K562 (cell line): Measurements from ENCODE around the gene CERS2. TPM values are rescaled to one million over a fixed set of nuclear protein-coding genes. Genes with fewer than 3 reads are reported as not detected.

ENCODE experiments used
- ATAC-seq: fragments of 200-7000 bp; cut with Tn5 transposase; 3 replicates; pipeline ENCODE4 v1.9.1; 2020; ENCODE audit warnings: moderate library complexity
- BruUV-seq: library from RNA; stranded (reverse); fragments of 400-500 nt; replicated peaks from 2 replicates; lab custom pipeline; 2021; lab: Mats Ljungman, UMichigan
- CTCF ChIA-PET: fragments of 300-600 bp; formaldehyde crosslinking; extraction: SDS; loops from one replicate; lab custom pipeline; 2021; ENCODE audit warnings: low intra/inter-chr PET ratio; lab: Yijun Ruan, JAX
- POLR2A ChIA-PET: fragments of 300-600, 350-650 bp; sonication (Branson Sonifier 250); formaldehyde crosslinking; extraction: SDS; loops from one replicate; lab custom pipeline; 2021; ENCODE audit warnings: antibody characterized with exemption, inconsistent platforms; lab: Yijun Ruan, JAX
- DNase-seq, 4 experiments: peaks; one replicate each; pipeline versions ENCODE4 v3.0.0 to v3.0.0-alpha.2; 2011 to 2018; ENCODE audit warnings: low spot score in 3 of 4, mixed read lengths in 3 of 4; ENCODE audit errors: extremely low read depth in 1 of 4
- FAIRE-seq: peaks from 2 replicates; lab custom pipeline; 2011; peaks lifted over from hg19 to GRCh38; lab: Jason Lieb, UNC
- H2AFZ ChIP-seq: 2 replicates; pipeline ENCODE4 v1.6.0; 2011; ENCODE audit warnings: low read depth, low read length, control low read depth, inconsistent platforms
- H3K27ac ChIP-seq: fragments of 200-600 bp; 3 replicates; pipeline ENCODE4 v1.8.0; 2011; ENCODE audit warnings: low read depth, mild to moderate bottlenecking, control low read depth, inconsistent platforms, low read length, moderate library complexity, mixed read lengths; ENCODE audit errors: extremely low read depth
- H3K27me3 ChIP-seq, 2 experiments: fragments of 300-600 bp in 1 of 2; 2 replicates in 1 of 2; 3 replicates in 1 of 2; pipeline versions ENCODE4 v1.6.0 to v1.8.0; 2011; ENCODE audit warnings: inconsistent platforms in 2 of 2, low read length in 2 of 2, mild to moderate bottlenecking in 1 of 2, mixed read lengths in 1 of 2, moderate library complexity in 1 of 2; ENCODE audit not compliant: control insufficient read depth in 2 of 2, insufficient read depth in 2 of 2
- H3K36me3 ChIP-seq: fragments of 300-600 bp; 3 replicates; pipeline ENCODE4 v1.8.0; 2011; ENCODE audit warnings: mild to moderate bottlenecking, low read length, inconsistent platforms; ENCODE audit not compliant: control insufficient read depth, insufficient read depth
- H3K4me1 ChIP-seq, 2 experiments: fragments of 200-600 bp in 1 of 2; replicated peaks in 1 of 2; 2 replicates in 1 of 2; 3 replicates in 1 of 2; pipeline versions ENCODE4 v1.5.1 to v1.8.0; 2011; ENCODE audit warnings: inconsistent platforms in 2 of 2, low read length in 2 of 2, mild to moderate bottlenecking in 1 of 2, mixed read lengths in 1 of 2, moderate library complexity in 1 of 2; ENCODE audit not compliant: control insufficient read depth in 2 of 2, insufficient read depth in 2 of 2
- H3K4me2 ChIP-seq: 2 replicates; pipeline ENCODE4 v1.6.1; 2011; ENCODE audit warnings: low read length, control low read depth, inconsistent platforms, mixed read lengths; ENCODE audit not compliant: insufficient read depth
- H3K4me3 ChIP-seq: fragments of 200-600 bp; sonication (generic), shearing (Covaris generic); 2 replicates; pipeline ENCODE4 v1.5.1; 2016; ENCODE audit warnings: control low read depth, inconsistent platforms
- H3K79me2 ChIP-seq: fragments of 200-600 bp; 3 replicates; pipeline ENCODE4 v1.8.0; 2011; ENCODE audit warnings: low read length, inconsistent platforms; ENCODE audit not compliant: control insufficient read depth, insufficient read depth
- H3K9ac ChIP-seq, 2 experiments: 2 replicates each; pipeline versions ENCODE4 v1.6.0 to v1.6.1; 2011; ENCODE audit warnings: low read depth in 2 of 2, low read length in 2 of 2, control low read depth in 1 of 2, inconsistent platforms in 1 of 2, mild to moderate bottlenecking in 1 of 2, mixed read lengths in 1 of 2; ENCODE audit not compliant: insufficient read depth in 1 of 2
- H3K9me1 ChIP-seq: one replicate; pipeline ENCODE4 v1.6.0; 2011; ENCODE audit warnings: inconsistent platforms, mild to moderate bottlenecking, low read length, moderate library complexity; ENCODE audit not compliant: control insufficient read depth, insufficient read depth
- H3K9me3 ChIP-seq: replicated peaks from 2 replicates; pipeline ENCODE4 v1.5.1; 2011; ENCODE audit warnings: low read depth, low read length, inconsistent platforms; ENCODE audit not compliant: control insufficient read depth, insufficient read depth
- H4K20me1 ChIP-seq: replicated peaks from 2 replicates; pipeline ENCODE4 v1.6.1; 2011; ENCODE audit warnings: low read length, inconsistent platforms, mixed read lengths; ENCODE audit not compliant: control insufficient read depth, insufficient read depth
- ATF3 ChIP-seq, 2 experiments: fragments of 450-650 bp in 1 of 2; sonication (generic) in 1 of 2; formaldehyde crosslinking in 1 of 2; IDR thresholded peaks in 1 of 2; conservative IDR thresholded peaks in 1 of 2; 2 replicates each; pipeline versions ENCODE4 v1.6.1 to v1.8.1; 2016 to 2023; ENCODE audit warnings: mild to moderate bottlenecking in 2 of 2, moderate library complexity in 2 of 2, inconsistent platforms in 1 of 2, missing genetic modification reagents in 1 of 2
- CBFA2T3 ChIP-seq: fragments of 450-650 bp; IDR thresholded peaks from 2 replicates; pipeline ENCODE4 v1.6.1; 2017
- CEBPB ChIP-seq: fragments of 450-650 bp; IDR thresholded peaks from 2 replicates; pipeline ENCODE4 v1.6.1; 2016; ENCODE audit warnings: missing genetic modification characterization, missing compliant biosample characterization
- CEBPG ChIP-seq, 3 experiments: fragments of 200-800 bp in 1 of 3; sonication (Bioruptor generic) in 1 of 3; sonication (generic) in 1 of 3; formaldehyde crosslinking in 1 of 3; IDR thresholded peaks in 2 of 3; conservative IDR thresholded peaks in 1 of 3; 2 replicates each; pipeline versions ENCODE4 v1.6.1 to v1.8.0; 2016 to 2022; ENCODE audit warnings: missing compliant biosample characterization in 2 of 3, missing genetic modification characterization in 2 of 3, mild to moderate bottlenecking in 1 of 3, missing genetic modification reagents in 1 of 3
- EGR1 ChIP-seq: fragments of 450-650 bp; conservative IDR thresholded peaks from 2 replicates; pipeline ENCODE4 v1.6.1; 2017; ENCODE audit warnings: mild to moderate bottlenecking
- HDAC1 ChIP-seq, 2 experiments: fragments of 450-650 bp; IDR thresholded peaks; 2 replicates each; pipeline ENCODE4 v1.6.1; 2016 to 2017; ENCODE audit warnings: inconsistent platforms in 1 of 2, mild to moderate bottlenecking in 1 of 2, moderate library complexity in 1 of 2
- JUNB ChIP-seq: fragments of 450-650 bp; formaldehyde crosslinking; conservative IDR thresholded peaks from 2 replicates; pipeline ENCODE4 v1.4.0; 2020; ENCODE audit warnings: mild to moderate bottlenecking
- KDM1A ChIP-seq, 2 experiments: fragments of 450-650 bp; IDR thresholded peaks; 2 replicates each; pipeline ENCODE4 v1.6.1; 2016; ENCODE audit warnings: mild to moderate bottlenecking in 2 of 2
- SRF ChIP-seq, 2 experiments: fragments of 250-450, 450-650 bp in 1 of 2; sonication (Bioruptor Pico) in 1 of 2; sonication (generic) in 1 of 2; formaldehyde crosslinking; IDR thresholded peaks; 2 replicates each; pipeline versions ENCODE4 v1.5.0 to v1.5.1; 2020 to 2022; ENCODE audit warnings: mild to moderate bottlenecking in 1 of 2, missing genetic modification reagents in 1 of 2
- TFAP4 ChIP-seq: sonication (generic); formaldehyde crosslinking; IDR thresholded peaks from 2 replicates; pipeline ENCODE4 v1.8.0; 2022; ENCODE audit warnings: missing genetic modification reagents, mild to moderate bottlenecking, moderate library complexity, borderline replicate concordance
- ZNF212 ChIP-seq: fragments of 450-650 bp; formaldehyde crosslinking; IDR thresholded peaks from 2 replicates; pipeline ENCODE4 v1.4.0; 2020; ENCODE audit warnings: mild to moderate bottlenecking
- ZNF347 ChIP-seq: fragments of 450-650 bp; formaldehyde crosslinking; IDR thresholded peaks from 2 replicates; pipeline ENCODE4 v1.4.0; 2020; ENCODE audit warnings: low read depth, mild to moderate bottlenecking, moderate library complexity
- WGBS: fragments of 100-300 bp; shearing (Covaris generic); methylation state at CpG from one replicate; pipeline ENCODE4 v1.1.6; 2016; ENCODE audit warnings: low coverage, mixed read lengths; ENCODE audit not compliant: insufficient coverage; ENCODE audit errors: missing lambda C conversion rate; 5-methylcytosine and 5-hydroxymethylcytosine counted together
- in situ Hi-C: fragments of 300-500 bp; cut with MboI; formaldehyde crosslinking; loops from 4 replicates; pipeline ENCODE4 v1.15.0; 2018; ENCODE audit warnings: inconsistent platforms, mixed read lengths
- intact Hi-C: fragments of 100-400 bp; cut with micrococcal nuclease; formaldehyde crosslinking; loops from 2 replicates; pipeline ENCODE4 v1.14.2; 2022
- polyA plus RNA-seq, 8 experiments: library from polyadenylated mRNA; depleted of rRNA in 4 of 8; stranded (reverse) in 5 of 8; unstranded in 3 of 8; fragments of >200 nt; fragmentation: Nextera tagmentation in 2 of 8; fragmentation: Illumina TruSeq in 1 of 8; extraction: Ambion mirVana in 2 of 8; extraction: Trizol in 1 of 8; gene quantifications; 2 replicates each; pipeline versions ENCODE4 v1.2.1 to v1.2.3, GENCODE V29; 2011 to 2014; ENCODE audit warnings: inconsistent platforms in 1 of 8, missing spikeins in 1 of 8
- total RNA-seq, 7 experiments: library from RNA; depleted of rRNA in 6 of 7; stranded (reverse); fragments of >200 nt in 6 of 7; fragmentation: Illumina TruSeq in 2 of 7; extraction: Trizol in 2 of 7; gene quantifications; 2 replicates each; pipeline versions ENCODE4 v1.2.1 to v1.2.3, GENCODE V29; 2011 to 2021; ENCODE audit warnings: low replicate concordance in 1 of 7
- TF ChIP-seq, protein P1 (sequence below), 2 experiments: fragments of 150-350 bp in 1 of 2; IDR thresholded peaks; 2 replicates each; pipeline ENCODE4 v1.6.1; 2012 to 2016; ENCODE audit warnings: low read depth in 2 of 2, low read length in 2 of 2, mild to moderate bottlenecking in 1 of 2, moderate library complexity in 1 of 2
- TF ChIP-seq, protein P2 (sequence below): sonication (generic); formaldehyde crosslinking; IDR thresholded peaks from 2 replicates; pipeline ENCODE4 v1.8.1; 2023; ENCODE audit warnings: mild to moderate bottlenecking, missing genetic modification reagents

The CERS2 gene
- total and polyA plus RNA-seq, 9 of the 15 experiments (the other 6 are each of a cell fraction or from before 2014, with no cell fraction given), result 23.4 to 295 (median 132) TPM

DNA sequence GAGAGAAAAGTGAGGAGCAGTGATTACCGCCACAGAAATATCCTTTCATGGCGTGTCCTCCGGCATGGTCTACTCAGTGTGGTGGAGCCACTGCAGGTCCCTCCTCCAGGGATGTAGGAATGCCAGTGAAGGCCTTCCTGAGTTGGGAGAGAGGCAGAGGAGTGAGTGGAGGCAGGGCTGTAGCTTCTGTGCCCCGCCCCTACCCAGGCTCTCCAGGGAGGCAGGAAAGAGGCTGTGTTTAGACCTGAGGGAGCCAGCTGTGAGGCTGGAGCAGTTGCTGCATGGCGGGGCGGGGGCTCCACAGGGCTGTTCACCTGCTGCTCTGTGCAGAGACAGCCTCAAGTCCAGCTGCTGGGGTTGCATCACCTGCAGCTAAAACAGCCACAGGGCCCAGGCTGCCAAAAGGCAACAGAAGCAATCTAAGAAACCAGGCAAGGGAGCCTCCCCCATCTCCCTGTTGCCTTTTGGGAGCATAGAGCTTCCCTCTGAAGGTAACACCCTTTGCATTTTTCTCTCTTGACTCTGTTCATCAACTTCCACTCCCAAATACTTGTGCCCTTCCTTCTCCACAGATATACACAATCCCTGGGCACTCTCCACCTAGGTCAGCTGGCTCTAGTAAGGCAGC, 6.7 kb upstream of the CERS2 start:
- DNase-seq (no peak), FAIRE-seq (no peak), ATAC-seq (no peak)
- ChIA-PET POLR2A (interaction anchor here (0.5 to 1.4 kb wide), 10 partner anchors 15 to 1053 kb away, joined by 3 to 5 read pairs (median 3); partner anchors contain the start of genes ENSA and GOLPH3L), CTCF (no interaction called here)
- Histone ChIP-seq H3K36me3 (no peaks in the 10 kb centered on the region), H2AFZ (peak overlapping the region; percentile 96), H3K27ac (no peak overlapping the region), H3K4me3 (no peak overlapping the region), H3K27me3 (no peaks in the 10 kb centered on the region), H4K20me1 (no peaks in the 10 kb centered on the region), H3K9ac (peak overlapping the region in 1 of 2 experiments; percentile 80; a peak in 1 of 4 replicates), H3K9me1 (peaks cover 2% of the 10 kb centered on the region), H3K4me1 (peaks cover 42 to 52% of the 10 kb centered on the region in 2 experiments), H3K4me2 (peak overlapping the region; percentile 61; the same call in 1 of the 2 replicates), H3K9me3 (no peaks in the 10 kb centered on the region), H3K79me2 (peaks cover 7% of the 10 kb centered on the region)
- in situ Hi-C loops, result no loop called here
- WGBS, result 73% methylated on average over 6 of the region's 6 CpGs
- BruUV-seq, result no TSS peak
- intact Hi-C loops, result no loop called here
- no peak for TF ChIP-seq ZNF212 (CRISPR knock-in tag)
- TF ChIP-seq CEBPG (CRISPR knock-in tag; IDR thresholded peaks at IDR 0.05), result peak; percentile 56
- 0 out of 4 replicates have a peak, but pooled peaks of 1 of the 2 experiments have one; percentile 7 for TF ChIP-seq CEBPG (tag; conservative IDR thresholded peaks at IDR 0.05 in 1 of 2, IDR thresholded peaks at IDR 0.05 in 1 of 2)
- TF ChIP-seq EGR1, result no peak
- TF ChIP-seq, protein P1, sequence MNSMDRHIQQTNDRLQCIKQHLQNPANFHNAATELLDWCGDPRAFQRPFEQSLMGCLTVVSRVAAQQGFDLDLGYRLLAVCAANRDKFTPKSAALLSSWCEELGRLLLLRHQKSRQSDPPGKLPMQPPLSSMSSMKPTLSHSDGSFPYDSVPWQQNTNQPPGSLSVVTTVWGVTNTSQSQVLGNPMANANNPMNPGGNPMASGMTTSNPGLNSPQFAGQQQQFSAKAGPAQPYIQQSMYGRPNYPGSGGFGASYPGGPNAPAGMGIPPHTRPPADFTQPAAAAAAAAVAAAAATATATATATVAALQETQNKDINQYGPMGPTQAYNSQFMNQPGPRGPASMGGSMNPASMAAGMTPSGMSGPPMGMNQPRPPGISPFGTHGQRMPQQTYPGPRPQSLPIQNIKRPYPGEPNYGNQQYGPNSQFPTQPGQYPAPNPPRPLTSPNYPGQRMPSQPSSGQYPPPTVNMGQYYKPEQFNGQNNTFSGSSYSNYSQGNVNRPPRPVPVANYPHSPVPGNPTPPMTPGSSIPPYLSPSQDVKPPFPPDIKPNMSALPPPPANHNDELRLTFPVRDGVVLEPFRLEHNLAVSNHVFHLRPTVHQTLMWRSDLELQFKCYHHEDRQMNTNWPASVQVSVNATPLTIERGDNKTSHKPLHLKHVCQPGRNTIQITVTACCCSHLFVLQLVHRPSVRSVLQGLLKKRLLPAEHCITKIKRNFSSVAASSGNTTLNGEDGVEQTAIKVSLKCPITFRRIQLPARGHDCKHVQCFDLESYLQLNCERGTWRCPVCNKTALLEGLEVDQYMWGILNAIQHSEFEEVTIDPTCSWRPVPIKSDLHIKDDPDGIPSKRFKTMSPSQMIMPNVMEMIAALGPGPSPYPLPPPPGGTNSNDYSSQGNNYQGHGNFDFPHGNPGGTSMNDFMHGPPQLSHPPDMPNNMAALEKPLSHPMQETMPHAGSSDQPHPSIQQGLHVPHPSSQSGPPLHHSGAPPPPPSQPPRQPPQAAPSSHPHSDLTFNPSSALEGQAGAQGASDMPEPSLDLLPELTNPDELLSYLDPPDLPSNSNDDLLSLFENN (IDR thresholded peaks at IDR 0.05; ENCODE audit: low read depth in 2 of 2, low read length in 2 of 2), result no peak
- no peak for TF ChIP-seq JUNB (CRISPR knock-in tag)
- peak; percentile 61 for TF ChIP-seq ATF3 (IDR thresholded peaks at IDR 0.05)
- TF ChIP-seq ATF3 (CRISPR knock-in tag; conservative IDR thresholded peaks at IDR 0.05), result no peak
- no peak for TF ChIP-seq KDM1A (IDR thresholded peaks at IDR 0.05)
- peak in 1 of 2 experiments; percentile 71; a peak in 1 of 4 replicates for TF ChIP-seq SRF (CRISPR knock-in tag; IDR thresholded peaks at IDR 0.05)
- no peak for TF ChIP-seq HDAC1 (IDR thresholded peaks at IDR 0.05)
- peak; percentile 51; the same call in 1 of the 2 replicates for TF ChIP-seq TFAP4
- TF ChIP-seq, protein P2, sequence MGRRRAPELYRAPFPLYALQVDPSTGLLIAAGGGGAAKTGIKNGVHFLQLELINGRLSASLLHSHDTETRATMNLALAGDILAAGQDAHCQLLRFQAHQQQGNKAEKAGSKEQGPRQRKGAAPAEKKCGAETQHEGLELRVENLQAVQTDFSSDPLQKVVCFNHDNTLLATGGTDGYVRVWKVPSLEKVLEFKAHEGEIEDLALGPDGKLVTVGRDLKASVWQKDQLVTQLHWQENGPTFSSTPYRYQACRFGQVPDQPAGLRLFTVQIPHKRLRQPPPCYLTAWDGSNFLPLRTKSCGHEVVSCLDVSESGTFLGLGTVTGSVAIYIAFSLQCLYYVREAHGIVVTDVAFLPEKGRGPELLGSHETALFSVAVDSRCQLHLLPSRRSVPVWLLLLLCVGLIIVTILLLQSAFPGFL (CRISPR knock-in tag), result no peak
- TF ChIP-seq CBFA2T3, result peak; percentile 19; the same call in 1 of the 2 replicates
- no peak for TF ChIP-seq ZNF347 (CRISPR knock-in tag)
- TF ChIP-seq CEBPB (tag), result 0 out of 2 replicates have a peak, but pooled peaks have one; percentile 29
